H1 (cell line): ENCODE data around the gene DNAJA3. TPM values are rescaled to one million over a fixed set of nuclear protein-coding genes. Genes with fewer than 3 reads are reported as not detected.

Experiments
- ATF3 ChIP-seq: IDR thresholded peaks from 2 replicates; pipeline ENCODE4 v1.6.1; 2011; ENCODE audit warnings: low read depth, mild to moderate bottlenecking, low read length; ENCODE audit not compliant: insufficient read depth
- BACH1 ChIP-seq: IDR thresholded peaks from 2 replicates; pipeline ENCODE4 v1.6.1; 2012; ENCODE audit warnings: low read length, improper control_type of control experiment
- BRCA1 ChIP-seq: IDR thresholded peaks from 2 replicates; pipeline ENCODE4 v1.6.1; 2012; ENCODE audit warnings: low read depth, low read length, improper control_type of control experiment
- CTCF ChIP-seq, 3 experiments: IDR thresholded peaks; 1 replicate in 2 of 3; 2 replicates in 1 of 3; pipeline versions ENCODE4 v1.5.1 to v1.6.1; 2011; ENCODE audit warnings: low read length in 3 of 3, mild to moderate bottlenecking in 3 of 3, inconsistent platforms in 2 of 3, low read depth in 1 of 3, moderate library complexity in 1 of 3; ENCODE audit not compliant: insufficient read depth in 1 of 3; ENCODE audit errors: control extremely low read depth in 1 of 3
- EGR1 ChIP-seq: IDR thresholded peaks from 2 replicates; pipeline ENCODE4 v1.6.1; 2011; ENCODE audit warnings: low read depth, low read length, borderline replicate concordance
- EP300 ChIP-seq, 2 experiments: IDR thresholded peaks; 1 replicate in 1 of 2; 2 replicates in 1 of 2; pipeline ENCODE4 v1.6.1; 2011 to 2012; ENCODE audit warnings: low read depth in 2 of 2, low read length in 2 of 2, mild to moderate bottlenecking in 2 of 2, borderline replicate concordance in 1 of 2, inconsistent platforms in 1 of 2, moderate library complexity in 1 of 2
- FOSL1 ChIP-seq: IDR thresholded peaks from 2 replicates; pipeline ENCODE4 v1.6.1; 2011; ENCODE audit warnings: mild to moderate bottlenecking, low read depth, low read length, moderate library complexity; ENCODE audit not compliant: insufficient read depth
- HDAC6 ChIP-seq: IDR thresholded peaks from one replicate; pipeline ENCODE4 v1.7.1; 2012; ENCODE audit warnings: low read depth, mild to moderate bottlenecking, inconsistent platforms, low read length, moderate library complexity
- KDM1A ChIP-seq: fragments of 200-600, 300-600 bp; sonication (generic); IDR thresholded peaks from 2 replicates; pipeline ENCODE4 v1.7.1; 2016; ENCODE audit warnings: mild to moderate bottlenecking, low read length, borderline replicate concordance
- POU5F1 ChIP-seq: IDR thresholded peaks from 2 replicates; pipeline ENCODE4 v1.6.1; 2011; ENCODE audit warnings: low read depth, mild to moderate bottlenecking, low read length, moderate library complexity
- RAD21 ChIP-seq, 2 experiments: IDR thresholded peaks in 1 of 2; conservative IDR thresholded peaks in 1 of 2; 2 replicates each; pipeline ENCODE4 v1.6.1; 2011; ENCODE audit warnings: low read depth in 2 of 2, low read length in 2 of 2, improper control_type of control experiment in 1 of 2, inconsistent platforms in 1 of 2, mild to moderate bottlenecking in 1 of 2, moderate library complexity in 1 of 2
- SIRT6 ChIP-seq: IDR thresholded peaks from one replicate; pipeline ENCODE4 v1.7.1; 2012; ENCODE audit warnings: low read length, inconsistent platforms
- SP2 ChIP-seq: IDR thresholded peaks from 2 replicates; pipeline ENCODE4 v1.6.1; 2012; ENCODE audit warnings: mild to moderate bottlenecking, low read length, inconsistent platforms
- SUZ12 ChIP-seq: fragments of 200-600 bp; sonication (generic); IDR thresholded peaks from 2 replicates; pipeline ENCODE4 v1.6.1; 2012; ENCODE audit warnings: mild to moderate bottlenecking, inconsistent platforms, low read length, moderate library complexity, mixed read lengths
- TAF7 ChIP-seq: optimal IDR thresholded peaks from 2 replicates; pipeline ENCODE3; 2011; ENCODE audit warnings: low read depth, mild to moderate bottlenecking, inconsistent platforms, low read length, moderate library complexity, borderline replicate concordance
- TCF12 ChIP-seq: IDR thresholded peaks from 2 replicates; pipeline ENCODE4 v1.6.1; 2011; ENCODE audit warnings: low read depth, mild to moderate bottlenecking, low read length
- TEAD4 ChIP-seq: IDR thresholded peaks from 2 replicates; pipeline ENCODE4 v1.6.1; 2012; ENCODE audit warnings: low read depth, low read length, inconsistent platforms, mixed read lengths
- USF2 ChIP-seq: IDR thresholded peaks from 2 replicates; pipeline ENCODE4 v1.6.1; 2011; ENCODE audit warnings: low read length, improper control_type of control experiment
- YY1 ChIP-seq: IDR thresholded peaks from 2 replicates; pipeline ENCODE4 v1.6.1; 2011; ENCODE audit warnings: low read depth, mild to moderate bottlenecking, low read length
- polyA plus RNA-seq, 7 experiments: library from polyadenylated mRNA; depleted of rRNA in 3 of 7; stranded (reverse) in 5 of 7; unstranded in 2 of 7; fragments of >200 nt in 5 of 7; fragments of 200-250 nt in 2 of 7; gene quantifications; 1 replicate in 5 of 7; 2 replicates in 1 of 7; 4 replicates in 1 of 7; pipeline versions ENCODE4 v1.2.1 to v1.2.3, GENCODE V29; 2011 to 2013; ENCODE audit warnings: missing spikeins in 2 of 7, mixed read lengths in 2 of 7
- total RNA-seq: library from RNA; stranded (reverse); fragmentation: NEBNext Ultra II Directional; extraction: Animal tissue kit (Norgen Biotek cat#: 25700); gene quantifications from 2 replicates; pipeline ENCODE4 v1.2.1, GENCODE V29; 2021

The DNAJA3 gene
- total and polyA plus RNA-seq, 2 of the 8 experiments (the other 6 are each of a cell fraction or from before 2014, with no cell fraction given), result 37.3 to 59.1 TPM

- TF ChIP-seq CTCF (IDR thresholded peaks at IDR 0.05; ENCODE audit: control extremely low read depth in 1 of 3, insufficient read depth in 1 of 3, low read depth in 1 of 3, low read length in 3 of 3) (no peak; a peak in 1 of 4 replicates), SIRT6 (no peak), EGR1 (peak; percentile 98), POU5F1 (peak; percentile 58; the same call in 1 of the 2 replicates), YY1 (peak; percentile 24; the same call in 1 of the 2 replicates), BRCA1 (no peak), TEAD4 (peak; percentile 97), USF2 (peak; percentile 79), BACH1 (no peak), TAF7 (peak; percentile 26), TCF12 (peak; percentile 99), RAD21 (IDR thresholded peaks at IDR 0.05 in 1 of 2, conservative IDR thresholded peaks at IDR 0.05 in 1 of 2; ENCODE audit: low read depth in 2 of 2, low read length in 2 of 2) (no peak), ATF3 (no peak), KDM1A (0 out of 2 replicates have a peak, but pooled peaks have one; percentile 36), EP300 (IDR thresholded peaks at IDR 0.05; ENCODE audit: borderline replicate concordance in 1 of 2, low read depth in 2 of 2, low read length in 2 of 2) (peak; percentile 8 to 91), HDAC6 (no peak), FOSL1 (no peak), SP2 (no peak), SUZ12 (no peak)
Measured at GRCh38 chr16:4392382-4393239, 33.1 kb upstream of the DNAJA3 start (continued).
